WTC11 (cell line): ENCODE data around the gene SHBG. TPM values are rescaled to one million over a fixed set of nuclear protein-coding genes. Genes with fewer than 3 reads are reported as not detected.

Experiments used
- ESRRA ChIP-seq: sonication (generic); formaldehyde crosslinking; IDR thresholded peaks from 2 replicates; pipeline ENCODE4 v1.8.1; 2022; ENCODE audit warnings: mild to moderate bottlenecking, missing genetic modification reagents, borderline replicate concordance
- FOXJ3 ChIP-seq: sonication (generic); formaldehyde crosslinking; IDR thresholded peaks from 2 replicates; pipeline ENCODE4 v1.9.0; 2021; ENCODE audit warnings: missing genetic modification reagents, mild to moderate bottlenecking, borderline replicate concordance
- FOXP1 ChIP-seq: sonication (generic); formaldehyde crosslinking; IDR thresholded peaks from 2 replicates; pipeline ENCODE4 v1.8.0; 2022; ENCODE audit warnings: missing genetic modification reagents, mild to moderate bottlenecking, moderate library complexity, borderline replicate concordance
- IRF2 ChIP-seq: sonication (generic); formaldehyde crosslinking; IDR thresholded peaks from 2 replicates; pipeline ENCODE4 v1.8.0; 2022; ENCODE audit warnings: low read depth, missing genetic modification reagents, borderline replicate concordance
- JAZF1 ChIP-seq: fragments of 250-450 bp; sonication (Bioruptor Pico); IDR thresholded peaks from 2 replicates; pipeline ENCODE4 v1.9.0; 2021; ENCODE audit warnings: moderate library complexity, mild to moderate bottlenecking, inconsistent platforms
- KAT7 ChIP-seq: sonication (generic); formaldehyde crosslinking; IDR thresholded peaks from 2 replicates; pipeline ENCODE4 v1.8.1; 2023; ENCODE audit warnings: missing genetic modification reagents, mild to moderate bottlenecking, borderline replicate concordance
- MYBL2 ChIP-seq: sonication (generic); formaldehyde crosslinking; IDR thresholded peaks from 2 replicates; pipeline ENCODE4 v1.8.1; 2023; ENCODE audit warnings: mild to moderate bottlenecking, moderate library complexity, missing genetic modification reagents
- NFATC4 ChIP-seq: fragments of 250-450 bp; sonication (Bioruptor Pico); IDR thresholded peaks from 2 replicates; pipeline ENCODE4 v1.9.0; 2021; ENCODE audit warnings: mild to moderate bottlenecking
- NR1H2 ChIP-seq: sonication (generic); formaldehyde crosslinking; IDR thresholded peaks from 2 replicates; pipeline ENCODE4 v1.9.0; 2021; ENCODE audit warnings: mild to moderate bottlenecking, moderate library complexity, missing genetic modification reagents
- PRRX2 ChIP-seq: fragments of 250-450 bp; sonication (Bioruptor Pico); IDR thresholded peaks from 2 replicates; pipeline ENCODE4 v1.8.0; 2021; ENCODE audit warnings: mild to moderate bottlenecking
- SMAD3 ChIP-seq: sonication (generic); formaldehyde crosslinking; IDR thresholded peaks from 2 replicates; pipeline ENCODE4 v1.8.0; 2022; ENCODE audit warnings: missing genetic modification reagents, mild to moderate bottlenecking, borderline replicate concordance
- SP1 ChIP-seq: sonication (generic); formaldehyde crosslinking; conservative IDR thresholded peaks from 2 replicates; pipeline ENCODE4 v1.8.1; 2022; ENCODE audit warnings: missing genetic modification reagents
- TP53 ChIP-seq: sonication (generic); formaldehyde crosslinking; IDR thresholded peaks from 2 replicates; pipeline ENCODE4 v1.8.1; 2023; ENCODE audit warnings: mild to moderate bottlenecking, missing genetic modification reagents
- ZNF263 ChIP-seq: sonication (generic); formaldehyde crosslinking; IDR thresholded peaks from 2 replicates; pipeline ENCODE4 v1.8.1; 2022; ENCODE audit warnings: low read depth, mild to moderate bottlenecking, moderate library complexity, missing genetic modification reagents
- ZNF396 ChIP-seq: fragments of 250-450 bp; sonication (Bioruptor Pico); IDR thresholded peaks from 2 replicates; pipeline ENCODE4 v1.8.0; 2021; ENCODE audit warnings: mild to moderate bottlenecking, moderate library complexity, borderline replicate concordance
- total RNA-seq: library from RNA; stranded (reverse); gene quantifications from 3 replicates; pipeline ENCODE4 v1.2.3, GENCODE V29; 2021
- TF ChIP-seq, protein P1 (sequence below): sonication (generic); formaldehyde crosslinking; IDR thresholded peaks from 2 replicates; pipeline ENCODE4 v1.8.1; 2022; ENCODE audit warnings: missing genetic modification reagents, borderline replicate concordance
- TF ChIP-seq, protein P2 (sequence below): sonication (generic); formaldehyde crosslinking; conservative IDR thresholded peaks from 2 replicates; pipeline ENCODE4 v1.8.1; 2022; ENCODE audit warnings: mild to moderate bottlenecking, missing genetic modification reagents
- TF ChIP-seq, protein P3 (sequence below): fragments of 250-450 bp; sonication (Bioruptor Pico); IDR thresholded peaks from 2 replicates; pipeline ENCODE4 v1.9.0; 2021; ENCODE audit warnings: mild to moderate bottlenecking
- TF ChIP-seq, protein P4 (sequence below): sonication (generic); formaldehyde crosslinking; IDR thresholded peaks from 2 replicates; pipeline ENCODE4 v1.8.0; 2023; ENCODE audit warnings: missing genetic modification reagents, mild to moderate bottlenecking, borderline replicate concordance
- TF ChIP-seq, protein P5 (sequence below): fragments of 250-450 bp; sonication (Bioruptor Pico); IDR thresholded peaks from 2 replicates; pipeline ENCODE4 v1.9.0; 2021; ENCODE audit warnings: mild to moderate bottlenecking
- TF ChIP-seq, protein P6 (sequence below): sonication (generic); formaldehyde crosslinking; IDR thresholded peaks from 2 replicates; pipeline ENCODE4 v1.8.1; 2023; ENCODE audit warnings: mild to moderate bottlenecking, moderate library complexity, missing genetic modification reagents
- TF ChIP-seq, protein P7 (sequence below): sonication (generic); formaldehyde crosslinking; IDR thresholded peaks from 2 replicates; pipeline ENCODE4 v1.8.0; 2022; ENCODE audit warnings: mild to moderate bottlenecking, missing genetic modification reagents
- TF ChIP-seq, protein P8 (sequence below): fragments of 250-450 bp; sonication (Bioruptor Pico); IDR thresholded peaks from 2 replicates; pipeline ENCODE4 v2.1.2; 2022; ENCODE audit warnings: mild to moderate bottlenecking, moderate library complexity

The SHBG gene
- total RNA-seq, 1 experiment from 2014 or later, result 0.83 TPM

DNA sequence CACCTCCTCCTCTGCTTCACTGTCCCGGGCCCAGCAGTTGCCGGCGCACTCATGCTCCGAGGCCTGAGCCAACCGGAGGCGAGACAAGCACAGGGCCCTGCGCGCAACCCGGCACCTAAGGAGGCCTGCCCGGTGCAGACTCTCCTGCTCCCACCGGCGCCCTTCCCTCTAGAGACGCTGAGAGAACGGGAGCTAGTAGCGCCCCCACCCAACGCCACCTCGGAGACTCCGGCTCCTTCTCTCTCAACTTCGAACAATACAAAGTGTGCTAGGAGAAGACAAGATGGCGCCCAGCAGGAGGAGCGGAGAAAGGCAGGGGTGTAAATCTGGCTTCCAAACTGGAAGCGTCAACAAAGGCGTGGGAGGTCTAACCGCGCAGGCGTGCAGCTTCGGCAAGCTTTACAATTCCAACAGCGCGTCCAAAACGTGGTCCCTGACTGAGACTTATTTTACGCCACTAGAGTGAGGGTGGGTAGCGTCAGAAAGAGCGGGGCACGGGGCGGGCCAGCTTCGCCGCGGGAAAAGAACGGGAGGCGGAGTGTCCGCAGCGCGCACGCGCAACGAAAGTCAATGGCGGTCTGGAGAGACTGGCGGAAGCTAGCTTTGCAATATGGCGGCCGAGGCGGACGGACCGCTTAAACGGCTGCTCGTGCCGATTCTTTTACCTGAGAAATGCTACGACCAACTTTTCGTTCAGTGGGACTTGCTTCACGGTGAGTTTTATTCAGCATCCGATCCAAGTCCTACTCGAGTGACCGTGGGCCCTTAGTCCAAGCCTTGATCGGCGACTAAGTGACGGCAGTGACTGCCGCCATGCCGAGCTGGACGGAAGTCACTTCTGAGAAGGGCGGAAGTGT, 46.5 kb upstream of the SHBG start, which contains the start of gene MPDU1 (continued):
- TF ChIP-seq SMAD3 (CRISPR knock-in tag) (peak; percentile 17; the same call in 1 of the 2 replicates), FOXJ3 (CRISPR knock-in tag) (no peak), ESRRA (CRISPR knock-in tag) (no peak), ZNF263 (CRISPR knock-in tag) (no peak), MYBL2 (CRISPR knock-in tag) (no peak), IRF2 (CRISPR knock-in tag) (no peak), NR1H2 (CRISPR knock-in tag) (peak; percentile 61; the same call in 1 of the 2 replicates), JAZF1 (CRISPR knock-in tag) (no peak), PRRX2 (CRISPR knock-in tag) (no peak), TP53 (no peak), NFATC4 (CRISPR knock-in tag) (no peak), KAT7 (CRISPR knock-in tag) (no peak), FOXP1 (CRISPR knock-in tag) (peak; percentile 49; the same call in 1 of the 2 replicates), SP1 (CRISPR knock-in tag) (peak; percentile 76; the same call in 1 of the 2 replicates), ZNF396 (CRISPR knock-in tag) (no peak)
- TF ChIP-seq, protein P1, sequence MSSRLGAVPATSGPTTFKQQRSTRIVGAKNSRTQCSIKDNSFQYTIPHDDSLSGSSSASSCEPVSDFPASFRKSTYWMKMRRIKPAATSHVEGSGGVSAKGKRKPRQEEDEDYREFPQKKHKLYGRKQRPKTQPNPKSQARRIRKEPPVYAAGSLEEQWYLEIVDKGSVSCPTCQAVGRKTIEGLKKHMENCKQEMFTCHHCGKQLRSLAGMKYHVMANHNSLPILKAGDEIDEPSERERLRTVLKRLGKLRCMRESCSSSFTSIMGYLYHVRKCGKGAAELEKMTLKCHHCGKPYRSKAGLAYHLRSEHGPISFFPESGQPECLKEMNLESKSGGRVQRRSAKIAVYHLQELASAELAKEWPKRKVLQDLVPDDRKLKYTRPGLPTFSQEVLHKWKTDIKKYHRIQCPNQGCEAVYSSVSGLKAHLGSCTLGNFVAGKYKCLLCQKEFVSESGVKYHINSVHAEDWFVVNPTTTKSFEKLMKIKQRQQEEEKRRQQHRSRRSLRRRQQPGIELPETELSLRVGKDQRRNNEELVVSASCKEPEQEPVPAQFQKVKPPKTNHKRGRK (CRISPR knock-in tag), result no peak
- TF ChIP-seq, protein P2, sequence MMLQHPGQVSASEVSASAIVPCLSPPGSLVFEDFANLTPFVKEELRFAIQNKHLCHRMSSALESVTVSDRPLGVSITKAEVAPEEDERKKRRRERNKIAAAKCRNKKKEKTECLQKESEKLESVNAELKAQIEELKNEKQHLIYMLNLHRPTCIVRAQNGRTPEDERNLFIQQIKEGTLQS (CRISPR knock-in tag), result no peak
- TF ChIP-seq, protein P3, sequence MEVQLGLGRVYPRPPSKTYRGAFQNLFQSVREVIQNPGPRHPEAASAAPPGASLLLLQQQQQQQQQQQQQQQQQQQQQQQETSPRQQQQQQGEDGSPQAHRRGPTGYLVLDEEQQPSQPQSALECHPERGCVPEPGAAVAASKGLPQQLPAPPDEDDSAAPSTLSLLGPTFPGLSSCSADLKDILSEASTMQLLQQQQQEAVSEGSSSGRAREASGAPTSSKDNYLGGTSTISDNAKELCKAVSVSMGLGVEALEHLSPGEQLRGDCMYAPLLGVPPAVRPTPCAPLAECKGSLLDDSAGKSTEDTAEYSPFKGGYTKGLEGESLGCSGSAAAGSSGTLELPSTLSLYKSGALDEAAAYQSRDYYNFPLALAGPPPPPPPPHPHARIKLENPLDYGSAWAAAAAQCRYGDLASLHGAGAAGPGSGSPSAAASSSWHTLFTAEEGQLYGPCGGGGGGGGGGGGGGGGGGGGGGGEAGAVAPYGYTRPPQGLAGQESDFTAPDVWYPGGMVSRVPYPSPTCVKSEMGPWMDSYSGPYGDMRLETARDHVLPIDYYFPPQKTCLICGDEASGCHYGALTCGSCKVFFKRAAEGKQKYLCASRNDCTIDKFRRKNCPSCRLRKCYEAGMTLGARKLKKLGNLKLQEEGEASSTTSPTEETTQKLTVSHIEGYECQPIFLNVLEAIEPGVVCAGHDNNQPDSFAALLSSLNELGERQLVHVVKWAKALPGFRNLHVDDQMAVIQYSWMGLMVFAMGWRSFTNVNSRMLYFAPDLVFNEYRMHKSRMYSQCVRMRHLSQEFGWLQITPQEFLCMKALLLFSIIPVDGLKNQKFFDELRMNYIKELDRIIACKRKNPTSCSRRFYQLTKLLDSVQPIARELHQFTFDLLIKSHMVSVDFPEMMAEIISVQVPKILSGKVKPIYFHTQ (CRISPR knock-in tag), result no peak
- TF ChIP-seq, protein P4, sequence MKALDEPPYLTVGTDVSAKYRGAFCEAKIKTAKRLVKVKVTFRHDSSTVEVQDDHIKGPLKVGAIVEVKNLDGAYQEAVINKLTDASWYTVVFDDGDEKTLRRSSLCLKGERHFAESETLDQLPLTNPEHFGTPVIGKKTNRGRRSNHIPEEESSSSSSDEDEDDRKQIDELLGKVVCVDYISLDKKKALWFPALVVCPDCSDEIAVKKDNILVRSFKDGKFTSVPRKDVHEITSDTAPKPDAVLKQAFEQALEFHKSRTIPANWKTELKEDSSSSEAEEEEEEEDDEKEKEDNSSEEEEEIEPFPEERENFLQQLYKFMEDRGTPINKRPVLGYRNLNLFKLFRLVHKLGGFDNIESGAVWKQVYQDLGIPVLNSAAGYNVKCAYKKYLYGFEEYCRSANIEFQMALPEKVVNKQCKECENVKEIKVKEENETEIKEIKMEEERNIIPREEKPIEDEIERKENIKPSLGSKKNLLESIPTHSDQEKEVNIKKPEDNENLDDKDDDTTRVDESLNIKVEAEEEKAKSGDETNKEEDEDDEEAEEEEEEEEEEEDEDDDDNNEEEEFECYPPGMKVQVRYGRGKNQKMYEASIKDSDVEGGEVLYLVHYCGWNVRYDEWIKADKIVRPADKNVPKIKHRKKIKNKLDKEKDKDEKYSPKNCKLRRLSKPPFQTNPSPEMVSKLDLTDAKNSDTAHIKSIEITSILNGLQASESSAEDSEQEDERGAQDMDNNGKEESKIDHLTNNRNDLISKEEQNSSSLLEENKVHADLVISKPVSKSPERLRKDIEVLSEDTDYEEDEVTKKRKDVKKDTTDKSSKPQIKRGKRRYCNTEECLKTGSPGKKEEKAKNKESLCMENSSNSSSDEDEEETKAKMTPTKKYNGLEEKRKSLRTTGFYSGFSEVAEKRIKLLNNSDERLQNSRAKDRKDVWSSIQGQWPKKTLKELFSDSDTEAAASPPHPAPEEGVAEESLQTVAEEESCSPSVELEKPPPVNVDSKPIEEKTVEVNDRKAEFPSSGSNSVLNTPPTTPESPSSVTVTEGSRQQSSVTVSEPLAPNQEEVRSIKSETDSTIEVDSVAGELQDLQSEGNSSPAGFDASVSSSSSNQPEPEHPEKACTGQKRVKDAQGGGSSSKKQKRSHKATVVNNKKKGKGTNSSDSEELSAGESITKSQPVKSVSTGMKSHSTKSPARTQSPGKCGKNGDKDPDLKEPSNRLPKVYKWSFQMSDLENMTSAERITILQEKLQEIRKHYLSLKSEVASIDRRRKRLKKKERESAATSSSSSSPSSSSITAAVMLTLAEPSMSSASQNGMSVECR (CRISPR knock-in tag), result 0 out of 2 replicates have a peak, but pooled peaks have one; percentile 21
- TF ChIP-seq, protein P5, sequence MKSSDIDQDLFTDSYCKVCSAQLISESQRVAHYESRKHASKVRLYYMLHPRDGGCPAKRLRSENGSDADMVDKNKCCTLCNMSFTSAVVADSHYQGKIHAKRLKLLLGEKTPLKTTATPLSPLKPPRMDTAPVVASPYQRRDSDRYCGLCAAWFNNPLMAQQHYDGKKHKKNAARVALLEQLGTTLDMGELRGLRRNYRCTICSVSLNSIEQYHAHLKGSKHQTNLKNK, result 0 out of 2 replicates have a peak, but pooled peaks have one; percentile 46
- TF ChIP-seq, protein P6, sequence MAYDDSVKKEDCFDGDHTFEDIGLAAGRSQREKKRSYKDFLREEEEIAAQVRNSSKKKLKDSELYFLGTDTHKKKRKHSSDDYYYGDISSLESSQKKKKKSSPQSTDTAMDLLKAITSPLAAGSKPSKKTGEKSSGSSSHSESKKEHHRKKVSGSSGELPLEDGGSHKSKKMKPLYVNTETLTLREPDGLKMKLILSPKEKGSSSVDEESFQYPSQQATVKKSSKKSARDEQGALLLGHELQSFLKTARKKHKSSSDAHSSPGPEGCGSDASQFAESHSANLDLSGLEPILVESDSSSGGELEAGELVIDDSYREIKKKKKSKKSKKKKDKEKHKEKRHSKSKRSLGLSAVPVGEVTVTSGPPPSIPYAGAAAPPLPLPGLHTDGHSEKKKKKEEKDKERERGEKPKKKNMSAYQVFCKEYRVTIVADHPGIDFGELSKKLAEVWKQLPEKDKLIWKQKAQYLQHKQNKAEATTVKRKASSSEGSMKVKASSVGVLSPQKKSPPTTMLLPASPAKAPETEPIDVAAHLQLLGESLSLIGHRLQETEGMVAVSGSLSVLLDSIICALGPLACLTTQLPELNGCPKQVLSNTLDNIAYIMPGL, result no peak; the same call in 1 of the 2 replicates
- TF ChIP-seq, protein P7, sequence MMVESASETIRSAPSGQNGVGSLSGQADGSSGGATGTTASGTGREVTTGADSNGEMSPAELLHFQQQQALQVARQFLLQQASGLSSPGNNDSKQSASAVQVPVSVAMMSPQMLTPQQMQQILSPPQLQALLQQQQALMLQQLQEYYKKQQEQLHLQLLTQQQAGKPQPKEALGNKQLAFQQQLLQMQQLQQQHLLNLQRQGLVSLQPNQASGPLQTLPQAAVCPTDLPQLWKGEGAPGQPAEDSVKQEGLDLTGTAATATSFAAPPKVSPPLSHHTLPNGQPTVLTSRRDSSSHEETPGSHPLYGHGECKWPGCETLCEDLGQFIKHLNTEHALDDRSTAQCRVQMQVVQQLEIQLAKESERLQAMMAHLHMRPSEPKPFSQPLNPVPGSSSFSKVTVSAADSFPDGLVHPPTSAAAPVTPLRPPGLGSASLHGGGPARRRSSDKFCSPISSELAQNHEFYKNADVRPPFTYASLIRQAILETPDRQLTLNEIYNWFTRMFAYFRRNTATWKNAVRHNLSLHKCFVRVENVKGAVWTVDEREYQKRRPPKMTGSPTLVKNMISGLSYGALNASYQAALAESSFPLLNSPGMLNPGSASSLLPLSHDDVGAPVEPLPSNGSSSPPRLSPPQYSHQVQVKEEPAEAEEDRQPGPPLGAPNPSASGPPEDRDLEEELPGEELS (CRISPR knock-in tag), result peak; percentile 32; the same call in 1 of the 2 replicates
- TF ChIP-seq, protein P8, sequence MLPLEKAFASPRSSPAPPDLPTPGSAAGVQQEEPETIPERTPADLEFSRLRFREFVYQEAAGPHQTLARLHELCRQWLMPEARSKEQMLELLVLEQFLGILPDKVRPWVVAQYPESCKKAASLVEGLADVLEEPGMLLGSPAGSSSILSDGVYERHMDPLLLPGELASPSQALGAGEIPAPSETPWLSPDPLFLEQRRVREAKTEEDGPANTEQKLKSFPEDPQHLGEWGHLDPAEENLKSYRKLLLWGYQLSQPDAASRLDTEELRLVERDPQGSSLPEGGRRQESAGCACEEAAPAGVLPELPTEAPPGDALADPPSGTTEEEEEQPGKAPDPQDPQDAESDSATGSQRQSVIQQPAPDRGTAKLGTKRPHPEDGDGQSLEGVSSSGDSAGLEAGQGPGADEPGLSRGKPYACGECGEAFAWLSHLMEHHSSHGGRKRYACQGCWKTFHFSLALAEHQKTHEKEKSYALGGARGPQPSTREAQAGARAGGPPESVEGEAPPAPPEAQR, result no peak
